HG03457 (cell line): ENCODE measurements around the gene ELOVL3.

Source experiments
- ATAC-seq: cut with Tn5 transposase; IDR thresholded peaks from one replicate; pipeline ENCODE4 v1.9.1; 2021; ENCODE audit warnings: moderate number of reproducible peaks; ENCODE audit not compliant: unreplicated experiment

Gene ELOVL3

GRCh38 chr10:102226542-102226870 lies 407 bp downstream of the ELOVL3 start:
- no peak for ATAC-seq

- no peak for ATAC-seq
Observed at GRCh38 chr10:102227050-102227449, 951 bp downstream of the ELOVL3 start.

- ATAC-seq, result no peak
Observed at GRCh38 chr10:102229810-102230263, 3.7 kb downstream of the ELOVL3 start.

- ATAC-seq, result no peak
Observed at GRCh38 chr10:102230264-102230860, 4.3 kb downstream of the ELOVL3 start.

GRCh38 chr10:102230861-102231356 lies 4.8 kb downstream of the ELOVL3 start:
- ATAC-seq, result no peak

- no peak for ATAC-seq
Observed at GRCh38 chr10:102231357-102232318, 5.5 kb downstream of the ELOVL3 start.

GRCh38 chr10:102233997-102234396 lies 7.9 kb downstream of the ELOVL3 start:
- ATAC-seq, result no peak

- ATAC-seq, result no peak
Observed at GRCh38 chr10:102234888-102235597, 8.9 kb downstream of the ELOVL3 start.

GRCh38 chr10:102235598-102235920 lies 9.5 kb downstream of the ELOVL3 start:
- no peak for ATAC-seq

GRCh38 chr10:102236006-102236405 lies 9.9 kb downstream of the ELOVL3 start:
- no peak for ATAC-seq

- no peak for ATAC-seq
Observed at GRCh38 chr10:102237711-102238252, 11.7 kb downstream of the ELOVL3 start.

GRCh38 chr10:102240467-102241031 lies 14.4 kb downstream of the ELOVL3 start:
- ATAC-seq, result no peak

GRCh38 chr10:102241032-102241443 lies 14.9 kb downstream of the ELOVL3 start:
- peak; percentile 3 for ATAC-seq

- ATAC-seq, result peak; percentile 36
Observed at GRCh38 chr10:102241444-102242117, 15.5 kb downstream of the ELOVL3 start, which contains the start of gene PITX3. TSS of gene PITX3 (minus strand) at chr10:102241512. CDS start at chr10:102232080, 9,432 bp downstream.

GRCh38 chr10:102242118-102242485 lies 16.0 kb downstream of the ELOVL3 start:
- no peak for ATAC-seq

GRCh38 chr10:102243309-102243708 lies 17.2 kb downstream of the ELOVL3 start:
- ATAC-seq, result no peak

- peak; percentile 74 for ATAC-seq
Observed at GRCh38 chr10:102245082-102245931, 19.2 kb downstream of the ELOVL3 start, which contains the start of gene GBF1. TSS of gene GBF1 (plus strand) at chr10:102245532. CDS start at chr10:102258939, 13,407 bp downstream.

GRCh38 chr10:102245932-102246251 lies 19.8 kb downstream of the ELOVL3 start:
- ATAC-seq, result no peak

GRCh38 chr10:102246261-102246660 lies 20.2 kb downstream of the ELOVL3 start:
- ATAC-seq, result no peak
